GM12874 (cell line): Measurements from ENCODE around the gene GAPT.

Source experiments
- TF ChIP-seq, protein P1 (sequence below): IDR thresholded peaks from 2 replicates; pipeline ENCODE4 v1.5.1; 2011; ENCODE audit warnings: low read depth, mild to moderate bottlenecking, control low read depth, low read length, moderate library complexity; ENCODE audit not compliant: insufficient read depth

Gene GAPT

GRCh38 chr5:58498340-58498942, 7.2 kb downstream of the GAPT start:
- TF ChIP-seq, protein P1, sequence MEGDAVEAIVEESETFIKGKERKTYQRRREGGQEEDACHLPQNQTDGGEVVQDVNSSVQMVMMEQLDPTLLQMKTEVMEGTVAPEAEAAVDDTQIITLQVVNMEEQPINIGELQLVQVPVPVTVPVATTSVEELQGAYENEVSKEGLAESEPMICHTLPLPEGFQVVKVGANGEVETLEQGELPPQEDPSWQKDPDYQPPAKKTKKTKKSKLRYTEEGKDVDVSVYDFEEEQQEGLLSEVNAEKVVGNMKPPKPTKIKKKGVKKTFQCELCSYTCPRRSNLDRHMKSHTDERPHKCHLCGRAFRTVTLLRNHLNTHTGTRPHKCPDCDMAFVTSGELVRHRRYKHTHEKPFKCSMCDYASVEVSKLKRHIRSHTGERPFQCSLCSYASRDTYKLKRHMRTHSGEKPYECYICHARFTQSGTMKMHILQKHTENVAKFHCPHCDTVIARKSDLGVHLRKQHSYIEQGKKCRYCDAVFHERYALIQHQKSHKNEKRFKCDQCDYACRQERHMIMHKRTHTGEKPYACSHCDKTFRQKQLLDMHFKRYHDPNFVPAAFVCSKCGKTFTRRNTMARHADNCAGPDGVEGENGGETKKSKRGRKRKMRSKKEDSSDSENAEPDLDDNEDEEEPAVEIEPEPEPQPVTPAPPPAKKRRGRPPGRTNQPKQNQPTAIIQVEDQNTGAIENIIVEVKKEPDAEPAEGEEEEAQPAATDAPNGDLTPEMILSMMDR = 0 out of 2 replicates have a peak, but pooled peaks have one; percentile 22

- TF ChIP-seq, protein P1 = no peak
These were observed 8.0 kb downstream of the GAPT start for GRCh38 chr5:58499231-58499630.

DNA sequence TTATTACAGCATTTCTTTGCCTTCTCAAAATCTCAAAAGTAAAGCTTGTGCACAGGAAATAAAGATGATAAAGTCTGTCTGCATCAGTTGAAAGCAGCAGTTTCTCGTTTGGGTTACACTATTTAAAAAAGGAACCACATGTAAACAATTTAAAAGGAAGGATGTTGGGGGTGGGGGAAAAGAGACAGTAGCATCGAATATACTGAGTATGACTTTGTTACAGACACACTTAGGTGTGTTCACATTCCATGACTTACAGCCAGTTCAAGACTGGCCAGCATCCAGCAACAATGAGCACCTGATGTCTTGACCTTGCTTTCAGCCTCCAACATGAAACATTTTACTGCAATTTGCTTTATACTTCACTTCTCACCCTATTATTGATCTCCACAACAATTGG, 8.7 kb downstream of the GAPT start:
- TF ChIP-seq, protein P1 = no peak

DNA sequence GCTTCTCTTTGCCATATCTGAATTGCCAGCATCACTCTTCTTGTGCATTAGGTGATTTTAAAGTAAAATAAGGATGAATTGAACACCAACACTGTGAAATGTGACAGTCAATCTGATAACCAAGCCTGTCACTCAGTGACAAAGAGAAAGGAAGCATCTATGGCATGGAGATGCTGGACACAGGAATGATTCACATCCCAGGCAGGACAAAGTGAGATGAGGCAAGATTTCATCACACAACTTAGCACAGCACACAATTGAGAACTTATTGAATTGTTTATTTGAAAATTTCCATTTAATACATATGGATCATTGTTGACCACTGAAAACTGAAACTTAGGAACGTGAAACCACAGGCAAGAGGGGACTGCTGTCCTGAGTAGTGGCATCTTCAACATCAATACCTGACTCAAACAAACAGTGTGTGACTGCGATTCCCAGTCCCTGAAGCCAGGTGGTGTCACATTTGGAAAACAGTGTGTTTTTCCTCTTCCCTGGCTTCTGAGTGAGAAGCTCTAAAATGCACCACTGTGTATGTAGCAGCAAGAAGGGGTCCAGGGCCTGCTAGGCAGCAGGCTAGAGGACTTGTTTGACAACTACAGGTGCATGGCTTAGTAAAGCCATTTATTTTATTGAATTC, 10.7 kb downstream of the GAPT start:
- TF ChIP-seq, protein P1 = no peak

- TF ChIP-seq, protein P1 = no peak
These were observed 12.3 kb downstream of the GAPT start for GRCh38 chr5:58503390-58504046.

DNA sequence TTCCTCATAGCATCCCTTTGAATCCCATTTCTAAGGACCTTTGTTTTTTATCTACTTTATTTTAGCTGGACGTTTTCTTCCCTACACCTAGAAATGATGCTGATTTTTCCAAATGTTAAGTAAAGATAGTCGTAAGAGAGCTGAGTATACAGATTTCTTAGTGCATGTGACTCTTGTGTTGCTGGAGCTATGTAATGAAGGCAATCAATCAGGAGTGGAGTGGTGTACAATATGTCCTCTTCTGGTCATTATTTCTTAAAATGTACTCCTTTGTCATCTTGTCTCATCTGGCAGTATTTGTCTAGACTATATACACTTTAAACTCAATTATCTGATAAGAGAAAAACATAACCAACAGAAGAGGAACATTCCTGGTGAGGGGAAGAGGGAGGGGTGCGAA, 13.5 kb downstream of the GAPT start:
- TF ChIP-seq, protein P1 = no peak

GRCh38 chr5:58505502-58505901, 14.3 kb downstream of the GAPT start:
- TF ChIP-seq, protein P1 = no peak
